SK-N-SH (cell line): Measurements from ENCODE around the gene GPR132. TPM values are rescaled to one million over a fixed set of nuclear protein-coding genes. Genes with fewer than 3 reads are reported as not detected.

Experiments used
- CTCF ChIA-PET: fragments of 300-600, 350-600 bp; formaldehyde crosslinking; extraction: SDS; loops from one replicate; lab custom pipeline; 2021; lab: Yijun Ruan, JAX
- POLR2A ChIA-PET: fragments of 350-600 bp; sonication (Branson Sonifier 250); formaldehyde crosslinking; extraction: SDS; loops from one replicate; lab custom pipeline; 2020; ENCODE audit warnings: antibody characterized with exemption, inconsistent platforms; lab: Yijun Ruan, JAX
- DNase-seq: peaks from one replicate; pipeline ENCODE4 v3.0.0; 2012
- H2AFZ ChIP-seq: fragments of 200-600 bp; sonication (generic); 2 replicates; pipeline ENCODE4 v1.8.1; 2016; ENCODE audit warnings: antibody characterized with exemption, mild to moderate bottlenecking, low read depth
- H3F3A ChIP-seq: fragments of 200-600 bp; sonication (generic); replicated peaks from 2 replicates; pipeline ENCODE3; 2016; ENCODE audit warnings: antibody characterized with exemption, mild to moderate bottlenecking; ENCODE audit not compliant: insufficient read depth
- H3K27ac ChIP-seq, 2 experiments: fragments of 200-500 bp in 1 of 2; fragments of 200-600 bp in 1 of 2; sonication (Bioruptor generic) in 1 of 2; sonication (generic), shearing (Covaris generic) in 1 of 2; 2 replicates each; pipeline versions ENCODE4 v1.5.1 to v1.6.1; 2014 to 2016; ENCODE audit warnings: low read depth in 2 of 2, inconsistent platforms in 1 of 2, low read length in 1 of 2, mild to moderate bottlenecking in 1 of 2, mixed read lengths in 1 of 2
- H3K27me3 ChIP-seq: fragments of 200-600 bp; sonication (generic), shearing (Covaris generic); 2 replicates; pipeline ENCODE4 v1.6.1; 2016; ENCODE audit warnings: mixed run types; ENCODE audit not compliant: insufficient read depth
- H3K36me3 ChIP-seq, 2 experiments: fragments of 200-500 bp in 1 of 2; fragments of 200-600 bp in 1 of 2; sonication (Bioruptor generic) in 1 of 2; sonication (generic) in 1 of 2; replicated peaks in 1 of 2; 2 replicates each; pipeline versions ENCODE3 to v1.5.1; 2014 to 2016; ENCODE audit warnings: low read length in 1 of 2, mild to moderate bottlenecking in 1 of 2; ENCODE audit not compliant: insufficient read depth in 2 of 2, control insufficient read depth in 1 of 2
- H3K4me1 ChIP-seq, 2 experiments: fragments of 200-500 bp in 1 of 2; fragments of 200-600 bp in 1 of 2; sonication (Bioruptor generic) in 1 of 2; sonication (generic), shearing (Covaris generic) in 1 of 2; 2 replicates each; pipeline versions ENCODE4 v1.5.1 to v1.6.1; 2014 to 2016; ENCODE audit warnings: low read depth in 1 of 2, low read length in 1 of 2, mixed run types in 1 of 2; ENCODE audit not compliant: insufficient read depth in 2 of 2, control insufficient read depth in 1 of 2
- H3K4me2 ChIP-seq: fragments of 200-600 bp; sonication (generic), shearing (Covaris generic); 2 replicates; pipeline ENCODE4 v1.6.1; 2017; ENCODE audit warnings: mixed run types
- H3K4me3 ChIP-seq, 2 experiments: fragments of 200-500 bp in 1 of 2; fragments of 200-600 bp in 1 of 2; sonication (Bioruptor generic) in 1 of 2; sonication (generic), shearing (Covaris generic) in 1 of 2; 2 replicates each; pipeline versions ENCODE4 v1.5.1 to v1.8.1; 2014 to 2016; ENCODE audit warnings: low read depth in 2 of 2, inconsistent platforms in 1 of 2, low read length in 1 of 2, mild to moderate bottlenecking in 1 of 2, mixed read lengths in 1 of 2, moderate library complexity in 1 of 2
- H3K79me2 ChIP-seq: fragments of 200-600 bp; sonication (generic); 2 replicates; pipeline ENCODE4 v1.8.1; 2017; ENCODE audit warnings: mild to moderate bottlenecking; ENCODE audit not compliant: insufficient read depth
- H3K9ac ChIP-seq: fragments of 200-600 bp; sonication (generic); 2 replicates; pipeline ENCODE4 v1.6.1; 2017; ENCODE audit warnings: mixed run types
- H3K9me2 ChIP-seq: fragments of 200-600 bp; sonication (generic); 2 replicates; pipeline ENCODE4 v1.6.1; 2017; ENCODE audit warnings: mixed run types
- H3K9me3 ChIP-seq: fragments of 200-600 bp; sonication (generic); 2 replicates; pipeline ENCODE4 v1.6.1; 2017; ENCODE audit warnings: mixed run types, mild to moderate bottlenecking, moderate library complexity
- H4K20me1 ChIP-seq: fragments of 200-600 bp; sonication (generic); 2 replicates; pipeline ENCODE4 v1.6.1; 2017; ENCODE audit warnings: mild to moderate bottlenecking, mixed run types; ENCODE audit not compliant: insufficient read depth
- CTCF ChIP-seq: fragments of 200-600 bp; sonication (generic); IDR thresholded peaks from 2 replicates; pipeline ENCODE4 v1.6.1; 2017; ENCODE audit warnings: antibody characterized with exemption, mild to moderate bottlenecking, moderate library complexity
- ELF1 ChIP-seq: IDR thresholded peaks from 2 replicates; pipeline ENCODE4 v1.4.0; 2012
- EP300 ChIP-seq, 2 experiments: IDR thresholded peaks; 2 replicates each; pipeline versions ENCODE4 v1.4.0 to v1.6.1; 2012; ENCODE audit warnings: borderline replicate concordance in 1 of 2, low read depth in 1 of 2, low read length in 1 of 2
- EZH2phosphoT487 ChIP-seq: fragments of 200-600 bp; sonication (generic); IDR thresholded peaks from 2 replicates; pipeline ENCODE4 v1.6.1; 2017; ENCODE audit warnings: low read depth, mixed run types, mild to moderate bottlenecking, antibody characterized with exemption, moderate library complexity, borderline replicate concordance
- FOXJ3 ChIP-seq: sonication (generic); formaldehyde crosslinking; IDR thresholded peaks from 2 replicates; pipeline ENCODE4 v1.5.1; 2020; ENCODE audit warnings: mild to moderate bottlenecking, missing genetic modification reagents
- GABPA ChIP-seq: IDR thresholded peaks from 2 replicates; pipeline ENCODE4 v1.4.0; 2012; ENCODE audit warnings: low read depth, mild to moderate bottlenecking
- IRF3 ChIP-seq: fragments of 150-350 bp; IDR thresholded peaks from 2 replicates; pipeline ENCODE4 v1.6.1; 2016; ENCODE audit warnings: mild to moderate bottlenecking, low read depth, low read length
- JUND ChIP-seq: IDR thresholded peaks from 2 replicates; pipeline ENCODE4 v1.4.0; 2012
- MAX ChIP-seq: IDR thresholded peaks from 2 replicates; pipeline ENCODE4 v1.4.0; 2012; ENCODE audit warnings: low read depth
- MEF2A ChIP-seq: IDR thresholded peaks from 2 replicates; pipeline ENCODE4 v1.4.0; 2012; ENCODE audit warnings: low read depth, borderline replicate concordance
- MXI1 ChIP-seq: IDR thresholded peaks from 2 replicates; pipeline ENCODE4 v1.6.1; 2012; ENCODE audit warnings: mild to moderate bottlenecking, low read depth, low read length, improper control_type of control experiment
- NRF1 ChIP-seq: IDR thresholded peaks from 2 replicates; pipeline ENCODE4 v1.6.1; 2012; ENCODE audit warnings: low read depth, mild to moderate bottlenecking, low read length
- RAD21 ChIP-seq: IDR thresholded peaks from 2 replicates; pipeline ENCODE4 v1.6.1; 2012; ENCODE audit warnings: mild to moderate bottlenecking, low read length
- RFX5 ChIP-seq: IDR thresholded peaks from 2 replicates; pipeline ENCODE4 v1.6.1; 2012; ENCODE audit warnings: mild to moderate bottlenecking, improper control_type of control experiment, low read length
- RXRA ChIP-seq: IDR thresholded peaks from 2 replicates; pipeline ENCODE4 v1.4.0; 2012; ENCODE audit warnings: low read depth, mild to moderate bottlenecking, borderline replicate concordance
- TCF12 ChIP-seq: IDR thresholded peaks from 2 replicates; pipeline ENCODE4 v1.4.0; 2012
- TEAD4 ChIP-seq: IDR thresholded peaks from 2 replicates; pipeline ENCODE4 v1.4.0; 2012; ENCODE audit warnings: mild to moderate bottlenecking, borderline replicate concordance; ENCODE audit not compliant: insufficient read depth
- USF1 ChIP-seq: IDR thresholded peaks from 2 replicates; pipeline ENCODE4 v1.4.0; 2012; ENCODE audit warnings: low read depth, borderline replicate concordance
- USF2 ChIP-seq: fragments of 150-350 bp; IDR thresholded peaks from 2 replicates; pipeline ENCODE4 v1.6.1; 2017; ENCODE audit warnings: antibody characterized with exemption, low read length, low read depth, borderline replicate concordance
- WGBS: methylation state at CpG from one replicate; pipeline ENCODE4 v1.1.6; 2017; ENCODE audit warnings: low lambda C conversion rate; 5-methylcytosine and 5-hydroxymethylcytosine counted together
- polyA plus RNA-seq, 3 experiments: library from polyadenylated mRNA; depleted of rRNA; stranded (reverse); fragments of >200 nt; gene quantifications; 2 replicates each; pipeline ENCODE4 v1.2.3, GENCODE V29; 2012

Gene GPR132
- polyA plus RNA-seq, 1 of the 3 experiments (the other 2 are of a cell fraction): not detected

- Histone ChIP-seq H3K36me3 (no peaks in the 10 kb centered on the region), H3K4me3 (no peak overlapping the region), H4K20me1 (no peaks in the 10 kb centered on the region), H3K27me3 (no peaks in the 10 kb centered on the region), H3K27ac (no peak overlapping the region), H3K9ac (no peak overlapping the region), H3K4me2 (no peak overlapping the region), H3F3A (peaks cover 25% of the 10 kb centered on the region), H3K9me2 (no peaks in the 10 kb centered on the region), H3K4me1 (peaks cover 7 to 11% of the 10 kb centered on the region in 2 experiments; a peak in 2 of 4 replicates), H3K9me3 (no peaks in the 10 kb centered on the region), H2AFZ (no peak overlapping the region), H3K79me2 (no peaks in the 10 kb centered on the region)
- ChIA-PET CTCF (interaction anchor here (6.6 kb wide), 1 partner anchor 14 kb away, joined by 63 read pairs; no protein-coding TSS in a partner anchor), POLR2A (no interaction called here)
- no peak for DNase-seq
- WGBS: 89% methylated on average over 9 of the region's 9 CpGs
- TF ChIP-seq FOXJ3: no peak
- no peak for TF ChIP-seq RXRA
- no peak for TF ChIP-seq MEF2A
- TF ChIP-seq NRF1: no peak
- TF ChIP-seq TEAD4: no peak
- TF ChIP-seq RFX5: no peak
- TF ChIP-seq IRF3: no peak
- no peak for TF ChIP-seq RAD21
- no peak for TF ChIP-seq GABPA
- no peak for TF ChIP-seq MXI1
- no peak for TF ChIP-seq USF1
- no peak for TF ChIP-seq MAX
These were observed 34.3 kb downstream of the GPR132 start for GRCh38 chr14:105030836-105031396.

GRCh38 chr14:105030194-105030593 lies 35.0 kb downstream of the GPR132 start:
- no peaks in the 10 kb centered on the region for H3K36me3 ChIP-seq
- TF ChIP-seq TEAD4 (no peak), NRF1 (no peak), JUND (no peak), CTCF (no peak), USF2 (no peak), FOXJ3 (no peak), EP300 (IDR thresholded peaks at IDR 0.05; ENCODE audit: borderline replicate concordance in 1 of 2, low read depth in 1 of 2, low read length in 1 of 2) (no peak), TCF12 (no peak), ELF1 (no peak), GABPA (no peak), EZH2phosphoT487 (no peak), MXI1 (no peak)
- TF ChIP-seq, all 33 proteins: peak for 0
- ChIA-PET CTCF (interaction anchor here (1.0 to 6.6 kb wide), 2 partner anchors 14 to 55 kb away, joined by 3 to 63 read pairs; no protein-coding TSS in a partner anchor), POLR2A (interaction anchor here (0.6 kb wide), 1 partner anchor 11 kb away, joined by 4 read pairs; no protein-coding TSS in a partner anchor)
- Histone ChIP-seq H3K4me3 (no peak overlapping the region), H3F3A (peaks cover 33% of the 10 kb centered on the region), H3K27me3 (no peaks in the 10 kb centered on the region), H3K4me2 (no peak overlapping the region), H2AFZ (no peak overlapping the region), H3K9me3 (no peaks in the 10 kb centered on the region), H3K79me2 (no peaks in the 10 kb centered on the region), H3K4me1 (peaks cover 11 to 13% of the 10 kb centered on the region in 2 experiments; a peak in 2 of 4 replicates), H3K9ac (no peak overlapping the region), H4K20me1 (no peaks in the 10 kb centered on the region), H3K9me2 (no peaks in the 10 kb centered on the region), H3K27ac (peak overlapping the region in 1 of 2 experiments; percentile 70; a peak in 1 of 4 replicates)
- WGBS: 91% methylated on average over 1 of the region's 2 CpGs
- DNase-seq: no peak
